ENCODE data around the gene SRGN. TPM values are rescaled to one million over a fixed set of nuclear protein-coding genes. Genes with fewer than 3 reads are reported as not detected.

Gene SRGN
- total and polyA plus RNA-seq, 10 of the 15 experiments (the other 5 are each of a cell fraction or from before 2014, with no cell fraction given), result 382 to 2,414 (median 885) TPM

GRCh38 chr10:69042838-69043237 is 45.1 kb upstream of the SRGN start:
- POLR2A ChIA-PET, result interaction anchor here (0.6 to 16.7 kb wide), 5 partner anchors 13 to 134 kb away, joined by 3 to 312 read pairs (median 76); partner anchors contain the start of gene SRGN
- intact Hi-C loops (cut with micrococcal nuclease; ENCODE audit: unreplicated experiment) (no loop called here), in situ Hi-C loops (cut with MboI) (no loop called here)
- Histone ChIP-seq H3K79me2 (ENCODE audit: control insufficient read depth, insufficient read depth, low read length) (0 out of 2 replicates have a peak, but pooled peaks cover 2% of the 10 kb centered on the region), H3K27ac (ENCODE audit: control insufficient read depth, insufficient read depth) (no peak overlapping the region), H4K20me1 (ENCODE audit: control insufficient read depth, insufficient read depth) (no peaks in the 10 kb centered on the region), H3K36me3 (ENCODE audit: control insufficient read depth in 2 of 2, insufficient read depth in 2 of 2, low read length in 1 of 2) (no peaks in the 10 kb centered on the region), H2AFZ (ENCODE audit: control insufficient read depth, low read depth, low read length) (no peak overlapping the region), H3K27me3 (replicated peaks in 1 of 2; ENCODE audit: control insufficient read depth in 2 of 2, insufficient read depth in 2 of 2, low read length in 1 of 2) (no peaks in the 10 kb centered on the region), H3K9ac (ENCODE audit: control insufficient read depth, insufficient read depth, low read length) (no peak overlapping the region), H3K4me2 (ENCODE audit: control insufficient read depth, insufficient read depth) (no peak overlapping the region), H3K4me1 (ENCODE audit: control insufficient read depth, insufficient read depth, low read length) (peaks cover 47% of the 10 kb centered on the region), H3K9me3 (replicated peaks; ENCODE audit: control insufficient read depth, insufficient read depth, low read length) (no peaks in the 10 kb centered on the region), H3K4me3 (no peak overlapping the region)
- SMC1A ChIA-PET (ENCODE audit: uncharacterized antibody, unreplicated experiment), result interaction anchor here (1.5 to 17.6 kb wide), 6 partner anchors 12 to 47 kb away, joined by 6 to 355 read pairs (median 34); partner anchors contain the start of gene SRGN
- ATAC-seq (no peak), DNase-seq (ENCODE audit: low read depth, low spot score) (no peak), FAIRE-seq (no peak)
- WGBS (ENCODE audit: insufficient coverage, insufficient replicate concordance, low lambda C conversion rate, missing lambda C conversion rate), result 98% methylated on average over 6 of the region's 6 CpGs
- BruUV-seq (replicated peaks), result no TSS peak
- TF ChIP-seq HDGF (IDR thresholded peaks at IDR 0.05) (no peak), CREB1 (IDR thresholded peaks at IDR 0.05; ENCODE audit: low read depth) (no peak), NR2C2 (IDR thresholded peaks at IDR 0.05; ENCODE audit: borderline replicate concordance, control insufficient read depth, insufficient read length, low read depth) (no peak), NR2C1 (IDR thresholded peaks at IDR 0.05) (no peak), NFIC (IDR thresholded peaks at IDR 0.05; ENCODE audit: low read depth, low read length) (no peak), JUND (IDR thresholded peaks at IDR 0.05; ENCODE audit: low read depth, low read length) (no peak), HCFC1 (IDR thresholded peaks at IDR 0.05; ENCODE audit: low read length) (no peak), NFYA (IDR thresholded peaks at IDR 0.05; ENCODE audit: borderline replicate concordance, low read depth, low read length) (no peak), SPI1 (IDR thresholded peaks at IDR 0.05; ENCODE audit: borderline replicate concordance, insufficient read depth, low read depth, low read length) (no peak), ZNF274 (IDR thresholded peaks at IDR 0.05; ENCODE audit: insufficient read depth, insufficient read length) (no peak), TCF12 (IDR thresholded peaks at IDR 0.05; ENCODE audit: low read depth, low read length) (no peak)
- RAD21 ChIA-PET (ENCODE audit: unreplicated experiment), result interaction anchor here (5.8 to 25.6 kb wide), 3 partner anchors 13 to 46 kb away, joined by 83 to 544 read pairs (median 197); partner anchors contain the start of gene SRGN
- CTCF ChIA-PET, result interaction anchor here (1.1 to 6.0 kb wide), 3 partner anchors 37 to 50 kb away, joined by 3 to 71 read pairs (median 36); no protein-coding TSS in a partner anchor

All from GM12878 (cell line).